GM12892 (cell line): Measurements from ENCODE around the gene IKBKG.
"Not testable (repeated sequence)": the region's sequence is repeated elsewhere in the genome, so short reads cannot be mapped to it uniquely, and the experiment has no call there.

Experiments
- DNase-seq: peaks from one replicate; pipeline ENCODE4 v3.0.0; 2011; ENCODE audit not compliant: insufficient read length
- FAIRE-seq: peaks from 2 replicates; lab custom pipeline; 2011; peaks lifted over from hg19 to GRCh38; lab: Jason Lieb, UNC
- POLR2A ChIP-seq: IDR thresholded peaks from 2 replicates; pipeline ENCODE4 v1.6.1; 2011; ENCODE audit warnings: low read depth, low read length, control low read depth
- POLR2AphosphoS5 ChIP-seq: IDR thresholded peaks from 2 replicates; pipeline ENCODE4 v1.6.1; 2011; ENCODE audit warnings: low read depth, low read length, control low read depth
- TAF1 ChIP-seq: IDR thresholded peaks from 2 replicates; pipeline ENCODE4 v1.6.1; 2011; ENCODE audit warnings: low read depth, mild to moderate bottlenecking, control low read depth, low read length, borderline replicate concordance

The IKBKG gene

DNA sequence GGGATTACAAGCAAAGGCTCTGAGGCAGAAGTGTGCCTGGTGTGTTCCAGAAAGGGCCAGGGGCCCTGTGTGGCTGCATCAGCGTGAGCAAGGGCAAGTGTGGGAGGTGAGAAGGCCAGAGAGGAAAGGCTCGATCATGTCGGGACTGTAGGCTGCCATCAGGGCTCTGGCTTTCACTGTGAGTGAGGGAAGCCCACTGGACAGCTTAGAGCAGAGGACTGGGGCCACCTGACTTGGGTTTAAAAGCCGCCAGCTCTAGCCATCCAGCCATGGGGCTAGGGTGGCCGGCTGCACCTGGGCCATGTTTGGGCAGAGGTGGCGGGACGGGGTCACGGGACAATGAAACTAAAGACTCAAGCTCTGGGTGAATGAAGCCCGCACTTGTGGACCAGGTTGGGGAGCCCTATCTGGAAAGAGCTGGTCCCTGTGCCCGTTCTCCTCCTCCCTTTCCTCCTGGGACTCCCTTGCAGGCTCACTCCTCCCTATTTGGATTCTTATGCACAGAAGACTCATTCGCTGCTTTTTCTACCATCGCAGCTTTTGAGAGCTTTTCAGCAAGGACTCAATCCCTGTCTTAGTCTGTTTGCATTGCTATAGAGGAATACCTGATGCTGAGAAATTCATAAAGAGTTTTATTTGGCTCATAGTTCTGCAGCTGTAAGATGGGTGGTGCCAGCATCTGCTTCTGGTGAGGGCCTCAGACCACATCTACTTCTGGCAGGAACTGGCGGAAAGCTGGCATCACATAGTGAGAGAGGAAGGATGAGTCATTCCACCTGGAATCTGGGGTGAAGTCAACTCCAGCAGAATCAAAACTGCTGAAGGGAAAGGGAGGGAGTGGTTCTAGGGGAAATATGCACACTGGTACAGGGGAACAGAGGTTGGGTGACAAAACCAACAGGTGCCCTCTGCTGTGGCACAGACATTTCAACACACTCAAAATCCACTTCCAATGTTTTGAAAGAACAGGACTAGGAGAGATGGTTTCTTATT is 56.3 kb downstream of the IKBKG start:
- FAIRE-seq: no peak
- DNase-seq: no peak
- TF ChIP-seq POLR2A: no peak
- no peak for TF ChIP-seq TAF1
- TF ChIP-seq POLR2AphosphoS5: no peak

DNA sequence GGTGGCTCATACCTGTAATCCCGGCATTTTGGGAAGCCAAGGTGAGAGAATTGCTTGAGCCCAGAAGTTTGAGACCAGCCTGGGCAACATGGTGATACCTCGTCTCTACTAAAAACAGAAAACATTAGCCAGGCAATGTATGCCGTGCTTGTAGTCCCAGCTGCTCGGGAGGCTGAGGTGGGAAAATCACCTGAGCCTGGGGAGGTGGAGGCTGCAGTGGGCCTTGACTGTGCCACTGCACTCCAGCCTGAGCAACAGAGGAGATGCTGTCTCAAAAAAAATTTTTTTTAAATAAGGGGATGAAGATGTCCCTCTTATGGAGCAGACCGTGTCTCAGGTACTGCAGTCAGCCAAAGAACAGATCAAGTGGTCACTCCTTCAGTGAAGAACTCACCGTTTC is 58.1 kb downstream of the IKBKG start:
- TF ChIP-seq POLR2A (no peak), TAF1 (no peak), POLR2AphosphoS5 (no peak)
- DNase-seq (no peak), FAIRE-seq (no peak)

DNA sequence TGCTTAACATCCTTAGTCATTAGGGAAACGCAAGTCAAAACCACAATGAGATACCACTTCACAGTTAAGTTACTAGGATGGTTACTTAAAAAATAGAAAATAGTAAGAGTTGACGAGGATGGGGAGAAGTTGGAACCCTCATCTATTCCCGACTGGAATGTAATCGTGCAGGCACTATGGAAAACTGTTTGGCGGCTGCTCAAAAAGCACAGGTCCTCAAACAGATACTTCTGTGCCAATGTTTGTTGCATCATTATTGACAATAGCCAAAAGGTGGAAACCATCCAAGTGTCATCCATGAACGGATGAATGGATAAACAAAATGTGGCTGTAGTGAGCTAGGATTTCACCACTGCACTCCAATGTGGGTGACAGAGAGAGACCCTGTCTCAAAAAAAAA is 60.0 kb downstream of the IKBKG start:
- no peak for TF ChIP-seq POLR2A
- TF ChIP-seq TAF1: no peak
- no peak for TF ChIP-seq POLR2AphosphoS5
- FAIRE-seq (no peak), DNase-seq (no peak)

DNA sequence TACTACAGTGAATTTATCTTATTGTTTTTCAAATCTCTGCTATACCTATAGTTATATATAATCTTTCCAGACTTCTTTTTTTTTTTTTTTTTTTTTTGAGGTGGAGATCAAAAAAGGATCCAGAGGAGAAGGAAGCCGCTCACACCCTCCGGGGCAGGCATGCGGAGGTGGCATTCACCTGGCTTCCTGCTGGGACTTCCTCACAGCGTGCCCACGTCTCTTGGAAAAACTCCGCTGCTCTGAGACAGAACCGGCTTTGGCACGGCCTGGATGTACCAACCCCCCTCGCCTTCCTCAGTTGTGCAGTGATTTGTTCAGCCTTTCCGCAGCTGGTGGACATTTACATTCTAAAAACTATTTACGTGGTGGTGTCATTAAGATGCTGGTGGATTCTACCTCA is 60.6 kb downstream of the IKBKG start:
- DNase-seq: not testable (repeated sequence)

DNA sequence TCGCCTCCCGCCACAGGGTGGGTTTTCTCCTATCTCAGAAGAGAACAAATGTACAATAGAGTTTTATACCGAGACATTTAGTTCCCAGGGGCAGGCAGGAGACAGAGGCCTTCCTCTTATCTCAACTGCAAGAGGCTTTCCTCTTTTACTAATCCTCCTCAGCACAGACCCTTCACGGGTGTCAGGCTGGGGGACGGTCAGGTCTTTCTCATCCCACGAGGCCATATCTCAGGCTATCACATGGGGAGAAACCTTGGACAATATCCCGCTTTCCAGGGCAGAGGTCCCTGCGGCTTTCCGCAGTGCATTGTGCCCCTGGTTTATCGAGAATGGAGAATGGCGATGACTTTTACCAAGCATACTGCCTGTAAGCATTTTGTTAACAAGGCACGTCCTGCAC is 61.4 kb downstream of the IKBKG start:
- not testable (repeated sequence) for DNase-seq, FAIRE-seq

More for the DNA sequence above, 60.6 kb downstream of the IKBKG start:
- FAIRE-seq: not testable (repeated sequence)

DNA sequence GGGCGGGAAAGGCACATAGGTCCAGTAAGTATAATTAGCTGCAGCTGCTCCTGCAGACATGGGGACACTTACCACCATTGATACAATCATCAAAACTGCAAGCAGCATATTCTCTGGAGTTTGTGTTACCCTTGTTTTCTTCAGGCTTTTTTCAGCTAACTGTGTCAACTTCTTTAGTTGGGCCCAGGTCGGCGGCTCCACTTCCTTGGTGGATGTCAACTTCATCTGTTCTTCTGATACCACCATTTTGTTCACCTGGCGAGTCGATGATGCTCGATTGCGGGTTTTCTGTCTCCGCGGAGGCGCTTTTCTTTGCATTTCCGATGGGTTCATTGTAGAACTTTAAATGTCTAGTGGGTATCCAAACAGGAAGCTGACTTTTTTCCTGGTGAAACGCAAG is 63.7 kb downstream of the IKBKG start:
- not testable (repeated sequence) for DNase-seq, FAIRE-seq

DNA sequence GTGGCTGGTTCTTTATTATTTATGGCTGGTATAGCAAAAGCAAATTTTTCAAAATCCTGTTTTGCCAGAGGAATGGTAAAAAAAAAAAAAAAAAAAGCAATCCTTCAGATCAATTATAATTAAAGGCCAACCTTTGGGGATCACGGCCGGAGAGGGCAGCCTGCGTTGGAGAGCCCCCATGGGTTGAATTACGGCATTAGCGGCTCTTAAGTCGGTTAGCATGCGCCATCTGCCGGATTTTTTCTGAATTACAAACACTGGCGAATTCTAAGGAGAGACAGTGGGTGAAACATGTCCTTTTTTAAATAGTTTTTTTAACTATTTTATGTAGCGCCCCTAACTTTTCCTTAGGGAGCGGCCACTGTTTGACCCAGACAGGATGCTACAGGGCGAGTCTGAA is 66.2 kb downstream of the IKBKG start:
- DNase-seq, FAIRE-seq: not testable (repeated sequence)
